H1 (cell line): ENCODE measurements around the gene KLK6. TPM values are rescaled to one million over a fixed set of nuclear protein-coding genes. Genes with fewer than 3 reads are reported as not detected.
A peak's percentile ranks its signal among the peaks of the same experiment; 100 is the strongest.

Experiments
- EZH2 ChIP-seq: fragments of 200-600 bp; sonication (generic); IDR thresholded peaks from 2 replicates; pipeline ENCODE4 v1.7.1; 2012; ENCODE audit warnings: low read depth, mild to moderate bottlenecking, moderate library complexity, low read length, inconsistent platforms; ENCODE audit not compliant: severe bottlenecking
- TBP ChIP-seq: IDR thresholded peaks from 2 replicates; pipeline ENCODE4 v1.6.1; 2011; ENCODE audit warnings: low read depth, low read length, improper control_type of control experiment
- TEAD4 ChIP-seq: IDR thresholded peaks from 2 replicates; pipeline ENCODE4 v1.6.1; 2012; ENCODE audit warnings: low read depth, low read length, inconsistent platforms, mixed read lengths
- polyA plus RNA-seq, 7 experiments: library from polyadenylated mRNA; depleted of rRNA in 3 of 7; stranded (reverse) in 5 of 7; unstranded in 2 of 7; fragments of >200 nt in 5 of 7; fragments of 200-250 nt in 2 of 7; gene quantifications; 1 replicate in 5 of 7; 2 replicates in 1 of 7; 4 replicates in 1 of 7; pipeline versions ENCODE4 v1.2.1 to v1.2.3, GENCODE V29; 2011 to 2013; ENCODE audit warnings: missing spikeins in 2 of 7, mixed read lengths in 2 of 7
- total RNA-seq: library from RNA; stranded (reverse); fragmentation: NEBNext Ultra II Directional; extraction: Animal tissue kit (Norgen Biotek cat#: 25700); gene quantifications from 2 replicates; pipeline ENCODE4 v1.2.1, GENCODE V29; 2021

KLK6 gene
- total and polyA plus RNA-seq, 2 of the 8 experiments (the other 6 are each of a cell fraction or from before 2014, with no cell fraction given) = 0.69 to 3.2 TPM

DNA sequence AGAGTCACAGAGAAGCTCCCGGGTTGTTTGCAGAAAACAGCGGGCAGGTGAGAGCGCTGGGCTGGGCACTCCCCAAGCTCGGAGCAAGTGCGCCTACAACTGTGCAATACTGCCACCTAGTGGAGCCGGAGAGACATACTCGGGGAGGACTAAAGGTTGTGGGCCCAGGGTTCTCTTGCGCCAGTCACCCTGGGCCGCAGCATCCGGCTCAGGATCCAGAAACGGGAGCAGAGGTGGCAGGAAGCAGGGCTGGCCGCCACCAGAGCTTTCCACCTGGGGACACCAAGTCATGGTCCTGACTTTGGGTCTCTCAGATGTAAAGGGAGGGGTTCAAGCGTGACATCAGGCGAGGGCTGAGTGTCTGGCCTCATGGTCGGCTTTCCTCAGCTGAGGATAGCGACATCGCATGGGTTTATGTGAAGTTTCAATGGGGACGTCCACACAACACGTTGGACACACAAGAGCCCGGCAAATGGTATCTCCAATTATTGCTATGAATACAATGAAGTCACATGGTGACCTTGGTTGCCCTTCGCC lies 47.0 kb downstream of the KLK6 start (continued):
- TF ChIP-seq EZH2 = no peak
- peak; percentile 41; the same call in 1 of the 2 replicates for TF ChIP-seq TBP
- TF ChIP-seq TEAD4 = 0 out of 2 replicates have a peak, but pooled peaks have one; percentile 17
